Activated naive CD8-positive, alpha-beta T cell treated with anti-CD3 and anti-CD28 coated beads, Interleukin-2, amount 10 ng/mL, durations not matched to agents 7 days and 5 days (primary cell): Measurements from ENCODE around the gene FOXN1. TPM values are rescaled to one million over a fixed set of nuclear protein-coding genes. Genes with fewer than 3 reads are reported as not detected.
A peak's percentile ranks its signal among the peaks of the same experiment; 100 is the strongest.
"Not testable (repeated sequence)": the region's sequence is repeated elsewhere in the genome, so short reads cannot be mapped to it uniquely, and the experiment has no call there.

Experiments
- ATAC-seq: fragments of 150-1000 bp; cut with Tn5 transposase; one replicate; pipeline ENCODE4 v1.10.0; 2021; ENCODE audit warnings: low read depth, moderate library complexity
- POLR2A ChIA-PET: fragments of 350-600 bp; sonication (Branson Sonifier 250); formaldehyde crosslinking; loops from one replicate; lab custom pipeline; 2021; ENCODE audit warnings: antibody characterized with exemption; lab: Charles Lee
- DNase-seq: peaks from one replicate; pipeline ENCODE4 v3.0.0; 2021
- H3K27ac Mint-ChIP-seq: one replicate; pipeline ENCODE4 v1.8.0; 2022; ENCODE audit warnings: mild to moderate bottlenecking, mixed read lengths
- H3K27me3 Mint-ChIP-seq: one replicate; pipeline ENCODE4 v1.8.0; 2022; ENCODE audit warnings: mild to moderate bottlenecking, moderate library complexity, mixed read lengths
- H3K36me3 Mint-ChIP-seq: one replicate; pipeline ENCODE4 v1.8.0; 2021; ENCODE audit warnings: mild to moderate bottlenecking, mixed read lengths
- H3K4me1 Mint-ChIP-seq: one replicate; pipeline ENCODE4 v1.8.0; 2021; ENCODE audit warnings: mixed read lengths
- H3K4me3 Mint-ChIP-seq: one replicate; pipeline ENCODE4 v1.8.0; 2022; ENCODE audit warnings: mild to moderate bottlenecking, moderate library complexity, mixed read lengths
- H3K9me3 Mint-ChIP-seq: one replicate; pipeline ENCODE4 v1.8.0; 2021; ENCODE audit warnings: mixed read lengths
- total RNA-seq, 2 experiments: library from RNA; stranded (reverse); gene quantifications; one replicate each; pipeline ENCODE4 v1.2.3, GENCODE V29; 2021

Gene FOXN1
- total RNA-seq, result not detected

GRCh38 chr17:28505986-28506665 lies at the start of gene FOXN1:
TSS of gene FOXN1 (plus strand) at chr17:28506348. CDS start at chr17:28523970, 17,622 bp downstream.
- ATAC-seq (no peak), DNase-seq (no peak)
- Mint-ChIP-seq H3K27ac (no peak within 1 kb of the TSS), H3K9me3 (no peaks in the 10 kb centered on the region), H3K36me3 (no peaks in the 10 kb centered on the region), H3K27me3 (peaks cover 8% of the 10 kb centered on the region), H3K4me3 (no peak within 1 kb of the TSS), H3K4me1 (no peaks in the 10 kb centered on the region)
- POLR2A ChIA-PET, result no interaction called here

- H3K36me3 Mint-ChIP-seq, result no peaks in the 10 kb centered on the region
- H3K4me3 Mint-ChIP-seq, result no peak overlapping the region
- no peaks in the 10 kb centered on the region for H3K9me3 Mint-ChIP-seq
- DNase-seq, result no peak
- no peaks in the 10 kb centered on the region for H3K4me1 Mint-ChIP-seq
- POLR2A ChIA-PET, result no interaction called here
- H3K27me3 Mint-ChIP-seq, result no peaks in the 10 kb centered on the region
- H3K27ac Mint-ChIP-seq, result no peak overlapping the region
- ATAC-seq, result no peak
These were observed 48.3 kb upstream of the FOXN1 start for GRCh38 chr17:28457890-28458289.

- H3K4me1 Mint-ChIP-seq, POLR2A ChIA-PET, H3K4me3 Mint-ChIP-seq, H3K27ac Mint-ChIP-seq, H3K9me3 Mint-ChIP-seq, DNase-seq, H3K27me3 Mint-ChIP-seq, H3K36me3 Mint-ChIP-seq, ATAC-seq: not testable (repeated sequence)
These were observed 47.3 kb upstream of the FOXN1 start for GRCh38 chr17:28458881-28459280.

- Mint-ChIP-seq H3K27me3 (no peaks in the 10 kb centered on the region), H3K27ac (no peak overlapping the region), H3K9me3 (no peaks in the 10 kb centered on the region), H3K4me3 (no peak overlapping the region), H3K36me3 (no peaks in the 10 kb centered on the region), H3K4me1 (no peaks in the 10 kb centered on the region)
- POLR2A ChIA-PET, result no interaction called here
- no peak for DNase-seq
- no peak for ATAC-seq
These were observed 45.2 kb upstream of the FOXN1 start for GRCh38 chr17:28460901-28461300.

GRCh38 chr17:28466001-28466400 lies 40.1 kb upstream of the FOXN1 start:
- no peak overlapping the region for H3K27ac Mint-ChIP-seq
- no peak for ATAC-seq

GRCh38 chr17:28466521-28467048 lies 39.6 kb upstream of the FOXN1 start:
- POLR2A ChIA-PET, result no interaction called here
- H3K36me3 Mint-ChIP-seq, result no peaks in the 10 kb centered on the region
- no peak overlapping the region for H3K27ac Mint-ChIP-seq
- no peaks in the 10 kb centered on the region for H3K9me3 Mint-ChIP-seq
- ATAC-seq, result no peak
- H3K4me1 Mint-ChIP-seq, result peaks cover 8% of the 10 kb centered on the region
- DNase-seq, result peak; percentile 4
- H3K27me3 Mint-ChIP-seq, result peaks cover 8% of the 10 kb centered on the region
- H3K4me3 Mint-ChIP-seq, result no peak overlapping the region

More at GRCh38 chr17:28466001-28466400, 40.1 kb upstream of the FOXN1 start:
- H3K4me3 Mint-ChIP-seq, result no peak overlapping the region
- H3K4me1 Mint-ChIP-seq, result peaks cover 8% of the 10 kb centered on the region
- POLR2A ChIA-PET, result no interaction called here
- peaks cover 8% of the 10 kb centered on the region for H3K27me3 Mint-ChIP-seq
- no peaks in the 10 kb centered on the region for H3K36me3 Mint-ChIP-seq
- no peaks in the 10 kb centered on the region for H3K9me3 Mint-ChIP-seq
- no peak for DNase-seq

- peaks cover 8% of the 10 kb centered on the region for H3K4me1 Mint-ChIP-seq
- POLR2A ChIA-PET, result no interaction called here
- H3K4me3 Mint-ChIP-seq, result no peak overlapping the region
- no peak for ATAC-seq
- H3K9me3 Mint-ChIP-seq, result no peaks in the 10 kb centered on the region
- H3K27ac Mint-ChIP-seq, result no peak overlapping the region
- H3K36me3 Mint-ChIP-seq, result no peaks in the 10 kb centered on the region
- no peak for DNase-seq
- peaks cover 8% of the 10 kb centered on the region for H3K27me3 Mint-ChIP-seq
These were observed 38.6 kb upstream of the FOXN1 start for GRCh38 chr17:28467456-28468025.

GRCh38 chr17:28468033-28468735 lies 38.0 kb upstream of the FOXN1 start:
- H3K4me1 Mint-ChIP-seq, H3K4me3 Mint-ChIP-seq, H3K27ac Mint-ChIP-seq, POLR2A ChIA-PET, DNase-seq, ATAC-seq, H3K36me3 Mint-ChIP-seq, H3K9me3 Mint-ChIP-seq, H3K27me3 Mint-ChIP-seq: not testable (repeated sequence)

GRCh38 chr17:28468781-28469180 lies 37.4 kb upstream of the FOXN1 start:
- Mint-ChIP-seq H3K4me1 (peaks cover 8% of the 10 kb centered on the region), H3K27ac (no peak overlapping the region), H3K4me3 (no peak overlapping the region), H3K27me3 (peaks cover 8% of the 10 kb centered on the region), H3K9me3 (no peaks in the 10 kb centered on the region), H3K36me3 (no peaks in the 10 kb centered on the region)
- no peak for DNase-seq
- POLR2A ChIA-PET, result no interaction called here
- ATAC-seq, result no peak

- H3K4me1 Mint-ChIP-seq, result peaks cover 8% of the 10 kb centered on the region
- peak; percentile 8 for DNase-seq
- no peak overlapping the region for H3K27ac Mint-ChIP-seq
- H3K4me3 Mint-ChIP-seq, result no peak overlapping the region
- POLR2A ChIA-PET, result no interaction called here
- H3K27me3 Mint-ChIP-seq, result peaks cover 8% of the 10 kb centered on the region
- ATAC-seq, result no peak
- no peaks in the 10 kb centered on the region for H3K9me3 Mint-ChIP-seq
- H3K36me3 Mint-ChIP-seq, result no peaks in the 10 kb centered on the region
These were observed 36.8 kb upstream of the FOXN1 start for GRCh38 chr17:28469376-28469775.

GRCh38 chr17:28470266-28470913 lies 35.8 kb upstream of the FOXN1 start:
- ATAC-seq (no peak), DNase-seq (peak; percentile 15)
- peaks cover 8% of the 10 kb centered on the region for H3K27me3 Mint-ChIP-seq
- peaks cover 11% of the 10 kb centered on the region for H3K4me1 Mint-ChIP-seq
- no peak overlapping the region for H3K4me3 Mint-ChIP-seq
- no peak overlapping the region for H3K27ac Mint-ChIP-seq
- H3K36me3 Mint-ChIP-seq, result no peaks in the 10 kb centered on the region
- POLR2A ChIA-PET, result no interaction called here
- no peaks in the 10 kb centered on the region for H3K9me3 Mint-ChIP-seq

GRCh38 chr17:28470914-28471366 lies 35.2 kb upstream of the FOXN1 start:
- Mint-ChIP-seq H3K36me3 (no peaks in the 10 kb centered on the region), H3K9me3 (no peaks in the 10 kb centered on the region), H3K4me3 (no peak overlapping the region), H3K4me1 (peaks cover 15% of the 10 kb centered on the region), H3K27me3 (peaks cover 8% of the 10 kb centered on the region), H3K27ac (no peak overlapping the region)
- POLR2A ChIA-PET, result no interaction called here
- ATAC-seq, result no peak
- DNase-seq, result no peak

GRCh38 chr17:28471531-28472342 lies 34.4 kb upstream of the FOXN1 start:
- H3K27me3 Mint-ChIP-seq, result peaks cover 8% of the 10 kb centered on the region
- peaks cover 15% of the 10 kb centered on the region for H3K4me1 Mint-ChIP-seq
- DNase-seq, result peak; percentile 16
- no peak for ATAC-seq
- H3K36me3 Mint-ChIP-seq, result no peaks in the 10 kb centered on the region
- no peak overlapping the region for H3K27ac Mint-ChIP-seq
- H3K4me3 Mint-ChIP-seq, result no peak overlapping the region
- POLR2A ChIA-PET, result no interaction called here
- H3K9me3 Mint-ChIP-seq, result no peaks in the 10 kb centered on the region
